Thyroid gland (tissue), 4 donors: Measurements from ENCODE around the gene AK9. TPM values are rescaled to one million over a fixed set of nuclear protein-coding genes. Genes with fewer than 3 reads are reported as not detected.
A peak's percentile ranks its signal among the peaks of the same experiment; 100 is the strongest.

Experiments used
- DNase-seq, 2 donors: peaks; one replicate each; pipeline ENCODE4 v3.0.0-alpha.2; 2019
- H3K27ac ChIP-seq, 3 donors: fragments of 200-600 bp; sonication (generic); 1 replicate in 2 of 3; 2 replicates in 1 of 3; pipeline ENCODE4 v1.5.1; 2016 to 2019; ENCODE audit warnings: mild to moderate bottlenecking in 1 of 3, moderate library complexity in 1 of 3
- H3K27me3 ChIP-seq: fragments of 200-600 bp; sonication (generic); one replicate; pipeline ENCODE4 v1.5.1; 2019
- H3K36me3 ChIP-seq, 2 donors: fragments of 200-600 bp; sonication (generic); one replicate each; pipeline ENCODE4 v1.5.1; 2016 to 2019
- H3K4me1 ChIP-seq, 2 donors: fragments of 200-600 bp; sonication (generic); one replicate each; pipeline ENCODE4 v1.5.1; 2017 to 2019
- H3K4me3 ChIP-seq, 3 donors: fragments of 200-600 bp; sonication (generic); replicated peaks in 1 of 3; 1 replicate in 2 of 3; 2 replicates in 1 of 3; pipeline ENCODE4 v1.5.1; 2016; ENCODE audit warnings: mild to moderate bottlenecking in 1 of 3
- H3K9me3 ChIP-seq: fragments of 200-600 bp; sonication (generic); one replicate; pipeline ENCODE4 v1.5.1; 2017
- CTCF ChIP-seq, 6 experiments: fragments of 200-600 bp in 3 of 6; fragments of 450-650 bp in 3 of 6; sonication (generic) in 3 of 6; IDR thresholded peaks; one replicate each; pipeline ENCODE4 v1.5.1; 2016 to 2019; ENCODE audit warnings: antibody characterized with exemption in 6 of 6, mild to moderate bottlenecking in 2 of 6, inconsistent platforms in 1 of 6, moderate library complexity in 1 of 6
- POLR2A ChIP-seq, 2 donors: fragments of 450-650 bp; IDR thresholded peaks; one replicate each; pipeline ENCODE4 v1.6.1; 2017; ENCODE audit warnings: antibody characterized with exemption in 2 of 2, mild to moderate bottlenecking in 2 of 2, moderate library complexity in 1 of 2
- WGBS, 2 donors: methylation state at CpG; one replicate each; pipeline ENCODE4 v1.1.5; 2017; 5-methylcytosine and 5-hydroxymethylcytosine counted together
- intact Hi-C: fragments of 100-400 bp; cut with DNase I; formaldehyde crosslinking; loops from one replicate; pipeline ENCODE4 v1.15.1; 2023
- total RNA-seq, 4 donors: library from RNA; depleted of rRNA; stranded (reverse); fragments of >200 nt; gene quantifications; one replicate each; pipeline ENCODE4 v1.2.3, GENCODE V29; 2016

The AK9 gene
- total RNA-seq, 4 donors from 2014 or later: 12.5 to 42.6 (median 15.3) TPM

GRCh38 chr6:109513571-109514071, 177.4 kb downstream of the AK9 start:
- H3K4me3 ChIP-seq: no peak overlapping the region
- 74 to 82% methylated on average over 2 of the region's 2 CpGs for WGBS, 2 donors
- H3K27ac ChIP-seq: no peak overlapping the region
- H3K9me3 ChIP-seq: no peaks in the 10 kb centered on the region
- no peak for DNase-seq
- H3K4me1 ChIP-seq: peaks cover under 1 to 4% of the 10 kb centered on the region in 2 donors
- H3K36me3 ChIP-seq: no peaks in the 10 kb centered on the region
- TF ChIP-seq CTCF (IDR thresholded peaks at IDR 0.05) (no peak), POLR2A (IDR thresholded peaks at IDR 0.05) (no peak)
- intact Hi-C loops: no loop called here
- no peaks in the 10 kb centered on the region for H3K27me3 ChIP-seq

- no peaks in the 10 kb centered on the region for H3K27me3 ChIP-seq
- no peak for TF ChIP-seq POLR2A (IDR thresholded peaks at IDR 0.05)
- TF ChIP-seq CTCF (IDR thresholded peaks at IDR 0.05): no peak
- no peaks in the 10 kb centered on the region for H3K36me3 ChIP-seq
- DNase-seq: no peak
- no peak overlapping the region for H3K4me3 ChIP-seq
- peaks cover 10 to 17% of the 10 kb centered on the region in 2 donors for H3K4me1 ChIP-seq
- 59 to 84% methylated on average over 2 of the region's 2 CpGs for WGBS, 2 donors
- H3K9me3 ChIP-seq: no peaks in the 10 kb centered on the region
- H3K27ac ChIP-seq: no peak overlapping the region
- intact Hi-C loops: no loop called here
These were observed 178.7 kb downstream of the AK9 start for GRCh38 chr6:109512271-109512817.

- Histone ChIP-seq H3K9me3 (no peaks in the 10 kb centered on the region), H3K4me1 (peaks cover 15 to 21% of the 10 kb centered on the region in 2 donors), H3K4me3 (no peak overlapping the region), H3K36me3 (no peaks in the 10 kb centered on the region), H3K27me3 (no peaks in the 10 kb centered on the region), H3K27ac (no peak overlapping the region)
- TF ChIP-seq POLR2A (IDR thresholded peaks at IDR 0.05) (no peak), CTCF (IDR thresholded peaks at IDR 0.05) (no peak)
- WGBS, 2 donors: 86 to 94% methylated on average over 2 of the region's 2 CpGs
- intact Hi-C loops: no loop called here
- no peak for DNase-seq
These were observed 179.2 kb downstream of the AK9 start for GRCh38 chr6:109511832-109512231.

- TF ChIP-seq CTCF (IDR thresholded peaks at IDR 0.05) (no peak), POLR2A (IDR thresholded peaks at IDR 0.05) (no peak)
- Histone ChIP-seq H3K9me3 (no peaks in the 10 kb centered on the region), H3K4me1 (peaks cover 17 to 21% of the 10 kb centered on the region in 2 donors), H3K27ac (no peak overlapping the region), H3K4me3 (no peak overlapping the region), H3K36me3 (no peaks in the 10 kb centered on the region), H3K27me3 (no peaks in the 10 kb centered on the region)
- no peak for DNase-seq
- intact Hi-C loops: no loop called here
- 100% methylated on average over 1 of the region's 1 CpG for WGBS, 2 donors
These were observed 180.6 kb downstream of the AK9 start for GRCh38 chr6:109510358-109510757.

GRCh38 chr6:109508166-109508860, 182.7 kb downstream of the AK9 start:
- DNase-seq: peak; percentile 35 to 41
- Histone ChIP-seq H3K27ac (peak overlapping the region in 2 of 3 donors; percentile 50 to 52), H3K4me3 (no peak overlapping the region), H3K9me3 (no peaks in the 10 kb centered on the region), H3K4me1 (peaks cover 17 to 39% of the 10 kb centered on the region in 2 donors), H3K27me3 (no peaks in the 10 kb centered on the region), H3K36me3 (no peaks in the 10 kb centered on the region)
- intact Hi-C loops: no loop called here
- TF ChIP-seq CTCF (IDR thresholded peaks at IDR 0.05): no peak
- WGBS, 2 donors: 43% methylated on average over 4 of the region's 4 CpGs
